H9 (cell line): ENCODE data around the gene RNF13. TPM values are rescaled to one million over a fixed set of nuclear protein-coding genes. Genes with fewer than 3 reads are reported as not detected.

Experiments used
- DNase-seq: peaks from one replicate; pipeline ENCODE4 v3.0.0-alpha.2; 2017
- H2AFZ ChIP-seq: one replicate; pipeline ENCODE4 v1.6.1; 2013; ENCODE audit warnings: mild to moderate bottlenecking, low read length, control low read depth, moderate library complexity
- H2AK5ac ChIP-seq: 2 replicates; pipeline ENCODE4 v1.6.1; 2013; ENCODE audit warnings: low read length, control low read depth, mixed read lengths; ENCODE audit not compliant: insufficient read length
- H2BK120ac ChIP-seq: one replicate; pipeline ENCODE4 v1.6.1; 2013; ENCODE audit warnings: low read depth, mild to moderate bottlenecking, low read length, control low read depth, inconsistent platforms; ENCODE audit not compliant: poor library complexity, severe bottlenecking
- H2BK12ac ChIP-seq: 2 replicates; pipeline ENCODE4 v1.6.1; 2013; ENCODE audit warnings: low read length, control low read depth, mixed read lengths, low read depth; ENCODE audit not compliant: insufficient read length
- H2BK15ac ChIP-seq: 2 replicates; pipeline ENCODE4 v1.6.1; 2013; ENCODE audit warnings: low read depth, low read length, control low read depth
- H2BK20ac ChIP-seq: one replicate; pipeline ENCODE4 v1.6.1; 2013; ENCODE audit warnings: low read depth, mild to moderate bottlenecking, low read length, control low read depth, inconsistent platforms; ENCODE audit not compliant: poor library complexity, severe bottlenecking
- H2BK5ac ChIP-seq: 2 replicates; pipeline ENCODE4 v1.6.1; 2013; ENCODE audit warnings: low read length, control low read depth, mixed read lengths; ENCODE audit not compliant: insufficient read length
- H3K14ac ChIP-seq: 2 replicates; pipeline ENCODE4 v1.6.1; 2013; ENCODE audit warnings: low read length, control low read depth; ENCODE audit not compliant: insufficient read depth
- H3K18ac ChIP-seq: 2 replicates; pipeline ENCODE4 v1.6.1; 2013; ENCODE audit warnings: low read depth, mild to moderate bottlenecking, mixed read lengths, low read length, control low read depth; ENCODE audit not compliant: insufficient read length
- H3K23ac ChIP-seq: 2 replicates; pipeline ENCODE4 v1.6.1; 2013; ENCODE audit warnings: low read length, control low read depth, mixed read lengths, low read depth; ENCODE audit not compliant: insufficient read length
- H3K23me2 ChIP-seq: 2 replicates; pipeline ENCODE4 v1.6.1; 2013; ENCODE audit warnings: low read depth, mild to moderate bottlenecking, mixed read lengths, low read length, control low read depth; ENCODE audit not compliant: insufficient read length, poor library complexity, severe bottlenecking
- H3K27ac ChIP-seq: 2 replicates; pipeline ENCODE4 v1.5.1; 2013; ENCODE audit warnings: low read length, control low read depth, mixed read lengths, low read depth; ENCODE audit not compliant: insufficient read length
- H3K27me3 ChIP-seq: 2 replicates; pipeline ENCODE4 v1.6.1; 2013; ENCODE audit warnings: low read length, control low read depth, inconsistent platforms; ENCODE audit not compliant: insufficient read depth
- H3K4ac ChIP-seq: 2 replicates; pipeline ENCODE4 v1.6.1; 2013; ENCODE audit warnings: low read depth, mild to moderate bottlenecking, control low read depth, inconsistent platforms, low read length, moderate library complexity
- H3K4me1 ChIP-seq: 2 replicates; pipeline ENCODE4 v1.6.1; 2013; ENCODE audit warnings: low read length, control low read depth, inconsistent platforms; ENCODE audit not compliant: insufficient read depth
- H3K4me2 ChIP-seq: 2 replicates; pipeline ENCODE4 v1.6.1; 2013; ENCODE audit warnings: low read length, control low read depth, mixed read lengths; ENCODE audit not compliant: insufficient read length, insufficient read depth
- H3K56ac ChIP-seq: 2 replicates; pipeline ENCODE4 v1.6.1; 2013; ENCODE audit warnings: low read depth, mild to moderate bottlenecking, mixed read lengths, low read length, control low read depth; ENCODE audit not compliant: insufficient read length
- H3K79me1 ChIP-seq: 2 replicates; pipeline ENCODE4 v1.6.1; 2013; ENCODE audit warnings: low read depth, mild to moderate bottlenecking, moderate library complexity, low read length, control low read depth, inconsistent platforms; ENCODE audit not compliant: insufficient read depth, poor library complexity, severe bottlenecking
- H3K79me2 ChIP-seq: 2 replicates; pipeline ENCODE4 v1.6.1; 2013; ENCODE audit warnings: low read length, control low read depth, inconsistent platforms; ENCODE audit not compliant: insufficient read depth
- H3K9ac ChIP-seq: 2 replicates; pipeline ENCODE4 v1.6.1; 2013; ENCODE audit warnings: low read length, control low read depth, mixed read lengths; ENCODE audit not compliant: insufficient read length; ENCODE audit errors: extremely low read depth
- H3K9me3 ChIP-seq: one replicate; pipeline ENCODE4 v1.6.1; 2013; ENCODE audit warnings: low read depth, low read length, inconsistent platforms; ENCODE audit not compliant: control insufficient read depth
- H3T11ph ChIP-seq: one replicate; pipeline ENCODE4 v1.6.1; 2013; ENCODE audit warnings: mild to moderate bottlenecking, low read length, control low read depth, inconsistent platforms
- H4K20me1 ChIP-seq: one replicate; pipeline ENCODE4 v1.6.1; 2013; ENCODE audit not compliant: control insufficient read depth, insufficient read length, insufficient read depth
- H4K5ac ChIP-seq: 2 replicates; pipeline ENCODE4 v1.6.1; 2013; ENCODE audit warnings: low read depth, mild to moderate bottlenecking, mixed read lengths, low read length, control low read depth; ENCODE audit not compliant: insufficient read length
- H4K8ac ChIP-seq: replicated peaks from 2 replicates; pipeline ENCODE4 v1.6.1; 2013; ENCODE audit warnings: low read length, control low read depth, mixed read lengths, low read depth; ENCODE audit not compliant: insufficient read length
- H4K91ac ChIP-seq: 2 replicates; pipeline ENCODE4 v1.6.1; 2013; ENCODE audit warnings: low read depth, mild to moderate bottlenecking, moderate library complexity, mixed read lengths, low read length, control low read depth; ENCODE audit not compliant: insufficient read length
- H3K27ac Mint-ChIP-seq, 3 experiments: 2 replicates in 2 of 3; 3 replicates in 1 of 3; pipeline ENCODE4 v1.8.0; 2020 to 2021; ENCODE audit warnings: mixed read lengths in 3 of 3, mild to moderate bottlenecking in 1 of 3, moderate library complexity in 1 of 3
- H3K27me3 Mint-ChIP-seq: 2 replicates; pipeline ENCODE4 v1.8.0; 2021; ENCODE audit warnings: low read depth, mild to moderate bottlenecking, moderate library complexity, mixed read lengths
- H3K36me3 Mint-ChIP-seq, 3 experiments: 2 replicates in 2 of 3; 3 replicates in 1 of 3; pipeline ENCODE4 v1.8.0; 2020 to 2021; ENCODE audit warnings: low read depth in 3 of 3, mixed read lengths in 3 of 3; ENCODE audit not compliant: insufficient read depth in 1 of 3
- H3K4me1 Mint-ChIP-seq, 2 experiments: 2 replicates each; pipeline ENCODE4 v1.8.0; 2020; ENCODE audit warnings: mixed read lengths in 2 of 2
- H3K4me3 Mint-ChIP-seq, 2 experiments: 2 replicates in 1 of 2; 3 replicates in 1 of 2; pipeline ENCODE4 v1.8.0; 2020 to 2021; ENCODE audit warnings: mild to moderate bottlenecking in 2 of 2, mixed read lengths in 2 of 2, moderate library complexity in 1 of 2
- H3K9me3 Mint-ChIP-seq, 2 experiments: 2 replicates in 1 of 2; 3 replicates in 1 of 2; pipeline ENCODE4 v1.8.0; 2020; ENCODE audit warnings: mild to moderate bottlenecking in 2 of 2, mixed read lengths in 2 of 2, moderate library complexity in 1 of 2
- CTCF ChIP-seq: fragments of 200-600 bp; sonication (generic); conservative IDR thresholded peaks from 3 replicates; pipeline ENCODE4 v1.8.0; 2021; ENCODE audit warnings: antibody characterized with exemption, mild to moderate bottlenecking
- WGBS: extraction: QIAGEN DNeasy Blood & Tissue Kit; methylation state at CpG from one replicate; pipeline ENCODE4 v1.1.7; 2013; ENCODE audit warnings: missing lambda C conversion rate, low lambda C conversion rate, mixed read lengths; ENCODE audit not compliant: insufficient read length; ENCODE audit errors: extremely low coverage; 5-methylcytosine and 5-hydroxymethylcytosine counted together
- total RNA-seq: library from RNA; stranded (reverse); gene quantifications from 2 replicates; pipeline ENCODE4 v1.2.1, GENCODE V29; 2021

RNF13 gene
- total RNA-seq, 1 experiment from 2014 or later, result 23.4 TPM

- no peak overlapping the region for H3K4ac ChIP-seq
- no peak overlapping the region for H3K4me2 ChIP-seq
- no peak overlapping the region for H3K56ac ChIP-seq
- H4K20me1 ChIP-seq, result no peaks in the 10 kb centered on the region
- H3K9me3 ChIP-seq, result no peaks in the 10 kb centered on the region
- H2BK20ac ChIP-seq, result no peak overlapping the region
- no peak overlapping the region for H4K91ac ChIP-seq
- H3K14ac ChIP-seq, result no peak overlapping the region
- H4K5ac ChIP-seq, result no peak overlapping the region
- no peak overlapping the region for H2BK15ac ChIP-seq
- H2BK120ac ChIP-seq, result no peak overlapping the region
- no peak overlapping the region for H2BK12ac ChIP-seq
- no peaks in the 10 kb centered on the region for H3K79me1 ChIP-seq
- no peak for TF ChIP-seq CTCF
- no peak overlapping the region for H3K18ac ChIP-seq
- no peak overlapping the region for H3K9ac ChIP-seq
- peaks cover 6 to 7% of the 10 kb centered on the region in 2 experiments for H3K4me1 Mint-ChIP-seq
- H2BK5ac ChIP-seq, result no peak overlapping the region
- no peak overlapping the region for H3K4me3 Mint-ChIP-seq
- no peaks in the 10 kb centered on the region; the same call in 1 of the 2 replicates for H3K4me1 ChIP-seq
- H3K9me3 Mint-ChIP-seq, result no peaks in the 10 kb centered on the region
- H3K27me3 Mint-ChIP-seq, result no peaks in the 10 kb centered on the region
- H2AFZ ChIP-seq, result no peak overlapping the region
- H3K23ac ChIP-seq, result no peak overlapping the region
- H3T11ph ChIP-seq, result no peak overlapping the region
- H3K23me2 ChIP-seq, result no peaks in the 10 kb centered on the region
- H3K27ac Mint-ChIP-seq, result no peak overlapping the region
- no peak overlapping the region for H3K27ac ChIP-seq
- no CpG with 5 or more reads among the region's 1 CpG for WGBS
- H3K27me3 ChIP-seq, result no peaks in the 10 kb centered on the region
- H3K36me3 Mint-ChIP-seq, result peaks cover 2 to 16% (median 4%) of the 10 kb centered on the region in 3 experiments; a peak in 5 of 7 replicates
- no peak overlapping the region for H2AK5ac ChIP-seq
- H3K79me2 ChIP-seq, result peaks cover 3% of the 10 kb centered on the region; the same call in 1 of the 2 replicates
- no peak overlapping the region for H4K8ac ChIP-seq
- no peak for DNase-seq
Measured at GRCh38 chr3:149848688-149849087, 35.7 kb downstream of the RNF13 start.
